Mucosa of descending colon (tissue), 3 donors: ENCODE measurements around the gene FBN2. TPM values are rescaled to one million over a fixed set of nuclear protein-coding genes. Genes with fewer than 3 reads are reported as not detected.

ENCODE experiments used
- ATAC-seq: fragments of 200-7000 bp; cut with Tn5 transposase; one replicate; pipeline ENCODE4 v1.9.1; 2020; ENCODE audit warnings: mild to moderate bottlenecking, moderate library complexity
- DNase-seq, 3 donors: peaks; one replicate each; pipeline ENCODE4 v3.0.0-alpha.2; 2020
- H3K36me3 ChIP-seq: fragments of 200-600 bp; one replicate; pipeline ENCODE4 v1.8.0; 2021; ENCODE audit warnings: low read depth, mild to moderate bottlenecking
- H3K4me1 ChIP-seq: fragments of 200-600 bp; one replicate; pipeline ENCODE4 v1.8.0; 2021; ENCODE audit warnings: low read depth, mild to moderate bottlenecking
- H3K4me3 ChIP-seq: fragments of 200-600 bp; one replicate; pipeline ENCODE4 v1.8.0; 2021; ENCODE audit warnings: mild to moderate bottlenecking
- H3K9me3 ChIP-seq: fragments of 200-600 bp; one replicate; pipeline ENCODE4 v1.8.0; 2021; ENCODE audit warnings: mild to moderate bottlenecking
- intact Hi-C, 2 donors: fragments of 100-400 bp; cut with DNase I in 1 of 2; cut with micrococcal nuclease in 1 of 2; formaldehyde crosslinking; loops; one replicate each; pipeline versions ENCODE4 v1.11.0 to v1.11.1; 2022; cut with DNase I, micrococcal nuclease
- total RNA-seq, 3 donors: library from RNA; stranded (reverse); fragmentation: NEBNext Ultra II Directional in 2 of 3; extraction: Animal tissue kit (Norgen Biotek cat#: 25700) in 2 of 3; gene quantifications; one replicate each; pipeline versions ENCODE4 v1.2.1 to v1.2.4, GENCODE V29; 2021 to 2023
- TF ChIP-seq, protein P1 (sequence below): fragments of 200-600 bp; IDR thresholded peaks from one replicate; pipeline ENCODE4 v1.8.0; 2022; ENCODE audit warnings: antibody characterized with exemption, mild to moderate bottlenecking
- donor health status: DM: no; HTN: no; CAD: no; lungs with moderate emphysema.
- donor health status: DM: no; HTN: no; CAD: no.
- donor health status: DM: no; HTN: yes; CAD: no.

Gene FBN2
- total RNA-seq, 3 donors from 2014 or later = 1.0 to 5.8 (median 1.6) TPM

DNA sequence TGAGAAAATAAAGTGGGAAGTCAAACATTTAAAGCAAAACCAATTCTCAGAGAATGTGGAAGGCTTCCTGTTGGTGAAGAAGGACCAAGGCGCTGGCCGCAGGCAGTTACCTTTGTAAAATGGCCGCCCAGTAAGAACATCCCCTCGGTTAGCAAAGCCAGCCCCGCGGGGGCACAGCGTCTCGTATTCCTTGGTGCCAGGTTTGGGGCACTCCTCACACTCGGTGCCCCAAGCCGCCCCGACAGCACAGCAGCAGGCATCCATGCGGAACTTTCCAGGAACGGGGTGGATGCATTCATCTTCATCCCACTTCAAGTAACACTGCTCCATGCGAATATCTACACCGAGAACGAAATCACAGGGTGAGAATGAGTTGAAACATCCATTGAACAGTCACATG lies 192.8 kb downstream of the FBN2 start:
- Histone ChIP-seq H3K36me3 (no peaks in the 10 kb centered on the region), H3K4me1 (no peaks in the 10 kb centered on the region), H3K9me3 (no peaks in the 10 kb centered on the region), H3K4me3 (no peak overlapping the region)
- intact Hi-C loops = no loop called here
- TF ChIP-seq, protein P1, sequence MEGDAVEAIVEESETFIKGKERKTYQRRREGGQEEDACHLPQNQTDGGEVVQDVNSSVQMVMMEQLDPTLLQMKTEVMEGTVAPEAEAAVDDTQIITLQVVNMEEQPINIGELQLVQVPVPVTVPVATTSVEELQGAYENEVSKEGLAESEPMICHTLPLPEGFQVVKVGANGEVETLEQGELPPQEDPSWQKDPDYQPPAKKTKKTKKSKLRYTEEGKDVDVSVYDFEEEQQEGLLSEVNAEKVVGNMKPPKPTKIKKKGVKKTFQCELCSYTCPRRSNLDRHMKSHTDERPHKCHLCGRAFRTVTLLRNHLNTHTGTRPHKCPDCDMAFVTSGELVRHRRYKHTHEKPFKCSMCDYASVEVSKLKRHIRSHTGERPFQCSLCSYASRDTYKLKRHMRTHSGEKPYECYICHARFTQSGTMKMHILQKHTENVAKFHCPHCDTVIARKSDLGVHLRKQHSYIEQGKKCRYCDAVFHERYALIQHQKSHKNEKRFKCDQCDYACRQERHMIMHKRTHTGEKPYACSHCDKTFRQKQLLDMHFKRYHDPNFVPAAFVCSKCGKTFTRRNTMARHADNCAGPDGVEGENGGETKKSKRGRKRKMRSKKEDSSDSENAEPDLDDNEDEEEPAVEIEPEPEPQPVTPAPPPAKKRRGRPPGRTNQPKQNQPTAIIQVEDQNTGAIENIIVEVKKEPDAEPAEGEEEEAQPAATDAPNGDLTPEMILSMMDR = no peak
- no peak for DNase-seq
- no peak for ATAC-seq

DNA sequence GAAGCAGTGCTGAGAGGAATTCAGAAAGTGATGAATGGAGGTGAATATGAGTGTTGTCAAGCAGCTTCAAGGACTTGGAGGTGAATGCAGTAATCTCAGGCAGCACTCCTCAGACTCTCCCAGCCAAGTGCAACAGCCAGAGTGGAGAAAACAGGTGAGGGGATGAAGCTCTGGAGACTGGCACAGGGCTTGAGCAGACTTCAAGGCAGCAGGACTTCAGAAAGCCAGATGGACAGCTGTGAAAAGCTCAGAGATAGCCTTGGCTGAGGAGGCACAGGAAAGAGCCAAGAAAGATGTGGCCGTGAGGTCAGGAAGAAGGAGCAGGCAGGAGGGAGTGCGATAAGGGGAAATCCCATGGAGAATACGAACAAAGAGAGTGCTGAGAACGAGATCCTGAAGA lies 194.9 kb downstream of the FBN2 start:
- DNase-seq (no peak), ATAC-seq (no peak)
- H3K36me3 ChIP-seq = no peaks in the 10 kb centered on the region
- no peaks in the 10 kb centered on the region for H3K9me3 ChIP-seq
- TF ChIP-seq, protein P1 = no peak
- H3K4me3 ChIP-seq = no peak overlapping the region
- no peaks in the 10 kb centered on the region for H3K4me1 ChIP-seq
- intact Hi-C loops = no loop called here

DNA sequence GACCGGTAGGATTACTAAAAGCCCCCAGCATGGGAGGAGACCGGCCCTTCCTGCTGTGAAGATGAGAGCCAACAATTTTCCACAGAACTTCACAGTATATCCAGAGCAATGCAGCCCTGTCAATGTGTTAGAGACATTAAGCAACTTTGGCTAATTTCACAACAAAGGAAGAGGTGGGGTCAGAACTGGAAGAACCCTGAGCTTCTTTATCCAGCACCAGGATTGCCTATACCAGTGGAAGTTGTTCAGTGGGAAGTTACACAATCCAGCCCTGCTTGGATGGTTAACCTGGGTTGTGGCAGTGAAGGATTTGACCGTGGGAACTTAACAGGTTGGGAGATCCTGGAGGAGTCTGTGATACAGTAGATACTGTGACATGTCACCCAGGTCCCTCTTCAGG lies 197.0 kb downstream of the FBN2 start:
- ATAC-seq = no peak
- H3K4me3 ChIP-seq = no peak overlapping the region
- TF ChIP-seq, protein P1 = no peak
- H3K9me3 ChIP-seq = no peaks in the 10 kb centered on the region
- intact Hi-C loops = no loop called here
- no peaks in the 10 kb centered on the region for H3K4me1 ChIP-seq
- H3K36me3 ChIP-seq = no peaks in the 10 kb centered on the region
- no peak for DNase-seq

DNA sequence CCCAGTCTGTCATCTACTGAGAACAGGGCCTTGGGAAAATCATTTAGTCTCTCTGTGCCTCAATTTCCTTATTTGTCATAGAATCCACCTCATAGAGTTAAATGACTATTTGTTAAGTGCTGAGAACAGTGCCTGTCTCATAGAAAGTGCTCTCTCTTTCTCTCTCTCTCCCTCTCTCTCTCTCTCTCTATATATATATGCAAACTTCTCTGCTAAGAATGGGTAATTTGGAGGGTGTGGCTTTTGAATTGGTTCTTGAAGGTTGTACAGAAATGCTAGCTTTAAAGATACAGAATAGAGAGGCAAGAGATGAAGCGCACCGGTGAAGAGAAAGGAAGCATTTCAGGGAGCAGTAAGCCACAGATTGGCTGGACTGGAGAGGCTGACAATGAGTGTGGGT lies 197.4 kb downstream of the FBN2 start:
- intact Hi-C loops = no loop called here
- Histone ChIP-seq H3K36me3 (no peaks in the 10 kb centered on the region), H3K9me3 (no peaks in the 10 kb centered on the region), H3K4me1 (no peaks in the 10 kb centered on the region), H3K4me3 (no peak overlapping the region)
- TF ChIP-seq, protein P1 = no peak
- ATAC-seq (no peak), DNase-seq (no peak)

DNA sequence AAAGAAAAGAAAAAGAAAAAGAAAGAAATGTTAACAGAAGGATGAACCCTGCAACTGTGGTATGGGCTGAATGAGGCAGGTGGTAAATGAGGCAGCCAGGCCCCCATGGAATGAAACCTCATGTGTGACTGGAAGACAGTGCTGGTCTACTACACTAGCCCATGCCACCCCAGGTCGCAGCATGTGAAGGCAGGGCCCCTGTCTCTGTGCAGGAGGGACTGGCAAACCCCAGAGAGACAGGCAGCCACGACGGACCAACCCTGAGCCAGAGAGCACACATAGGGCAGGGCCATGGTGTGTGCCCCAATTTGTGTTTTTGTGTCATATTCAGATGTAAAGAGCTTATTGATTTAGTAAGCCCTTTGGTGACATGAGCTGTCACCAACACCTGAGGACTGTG lies 198.5 kb downstream of the FBN2 start:
- TF ChIP-seq, protein P1 = no peak
- no peak for DNase-seq
- no peaks in the 10 kb centered on the region for H3K4me1 ChIP-seq
- no peak for ATAC-seq
- H3K4me3 ChIP-seq = no peak overlapping the region
- no peaks in the 10 kb centered on the region for H3K9me3 ChIP-seq
- intact Hi-C loops = no loop called here
- no peaks in the 10 kb centered on the region for H3K36me3 ChIP-seq

DNA sequence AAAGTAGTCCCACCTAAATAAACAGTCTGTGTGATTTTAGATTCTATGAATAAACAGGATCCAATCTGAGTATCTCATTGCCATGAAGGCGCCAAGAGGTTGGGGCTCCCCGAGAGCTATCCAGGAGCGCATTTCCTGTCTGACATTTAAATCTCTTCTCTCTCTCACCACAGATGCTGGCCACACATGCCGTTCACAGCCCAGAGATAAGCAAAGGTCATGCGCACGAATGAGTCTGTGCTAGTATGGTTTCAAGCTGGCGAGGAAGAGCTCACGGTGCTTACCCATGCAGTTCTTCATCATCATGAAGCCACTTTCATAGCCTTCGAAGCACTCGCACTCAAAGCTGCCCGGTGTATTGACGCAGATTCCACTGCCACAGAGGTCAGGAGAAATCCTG lies 199.4 kb downstream of the FBN2 start:
- TF ChIP-seq, protein P1 = no peak
- Histone ChIP-seq H3K4me1 (no peaks in the 10 kb centered on the region), H3K4me3 (no peak overlapping the region), H3K36me3 (no peaks in the 10 kb centered on the region), H3K9me3 (no peaks in the 10 kb centered on the region)
- DNase-seq (no peak), ATAC-seq (no peak)
- intact Hi-C loops = no loop called here
